LNCAP (cell line): Measurements from ENCODE around the gene NOL4L.

Experiments
- CTCF ChIP-seq: fragments of 450-650 bp; IDR thresholded peaks from 2 replicates; pipeline ENCODE4 v1.5.1; 2017; ENCODE audit warnings: mild to moderate bottlenecking

The NOL4L gene

GRCh38 chr20:32547753-32548034 lies 37.4 kb downstream of the NOL4L start:
- TF ChIP-seq CTCF = no peak

GRCh38 chr20:32546918-32547752 lies 38.0 kb downstream of the NOL4L start:
- TF ChIP-seq CTCF = no peak

DNA sequence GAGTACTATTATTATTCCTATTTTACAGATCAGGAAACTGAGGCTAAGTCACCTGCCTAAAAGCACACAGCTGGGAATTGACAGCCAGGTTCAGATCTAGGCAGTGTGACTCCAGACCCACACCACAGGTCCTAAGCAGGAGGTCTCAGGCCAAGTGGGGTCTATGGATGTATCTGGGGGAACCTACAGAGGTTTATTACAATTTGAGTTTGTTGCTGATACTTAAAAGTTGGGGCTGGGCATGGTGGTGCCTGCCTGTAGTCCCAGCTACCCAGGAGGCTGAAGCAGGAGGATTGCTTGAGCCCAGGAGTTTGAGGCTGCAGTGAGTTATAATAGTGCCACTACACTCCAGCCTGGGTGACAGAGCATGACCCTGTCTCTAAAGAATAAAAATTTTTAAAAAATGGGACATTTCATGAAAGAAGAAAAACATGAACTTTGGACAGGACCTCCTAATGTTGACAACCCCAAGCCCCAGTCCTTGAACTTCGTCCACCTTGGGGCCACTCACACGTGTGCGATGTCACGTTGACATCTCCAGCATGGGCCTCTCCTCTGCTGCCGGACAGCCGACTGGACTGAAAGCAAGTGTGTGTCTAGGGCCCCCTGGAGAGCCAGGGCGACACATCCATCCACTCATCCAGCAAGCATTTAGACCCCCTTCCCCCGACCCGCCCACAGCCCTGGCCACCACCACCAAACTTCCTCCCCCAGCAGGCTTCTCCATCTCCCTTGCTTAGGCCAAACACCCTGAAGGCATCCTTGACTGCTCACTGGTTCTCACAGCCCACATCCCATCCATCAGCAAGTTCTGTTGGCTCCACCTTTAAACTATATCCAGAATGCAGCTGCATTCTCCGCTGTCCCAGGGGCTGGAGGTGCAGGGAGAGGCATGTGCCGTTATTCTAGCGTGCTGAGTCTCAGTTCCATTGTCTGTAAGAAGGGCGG lies 40.0 kb downstream of the NOL4L start:
- TF ChIP-seq CTCF = no peak

DNA sequence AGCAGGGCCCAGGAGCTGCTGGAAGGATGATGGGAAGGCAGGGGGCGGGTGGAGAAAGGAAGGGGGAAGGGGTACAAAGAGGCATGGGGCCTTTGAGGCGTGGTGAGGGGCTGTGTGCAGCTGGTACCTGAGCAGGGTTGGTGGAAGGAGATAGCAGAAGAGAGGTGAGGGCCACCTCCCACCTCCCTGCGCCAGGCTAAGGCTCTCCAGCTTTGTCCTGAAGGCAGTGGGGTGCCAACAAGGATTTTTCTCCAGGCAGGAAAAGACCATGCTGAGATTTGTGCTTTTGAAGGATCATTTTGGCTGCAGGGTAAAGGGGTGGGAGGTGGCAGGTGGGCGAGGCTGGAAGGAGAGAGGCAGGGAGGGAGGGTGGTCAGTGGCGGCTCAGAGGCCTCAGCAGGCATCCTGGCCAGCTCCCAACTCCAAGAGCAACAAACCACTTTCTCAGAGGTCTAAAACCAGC lies 40.8 kb downstream of the NOL4L start:
- no peak for TF ChIP-seq CTCF

- no peak for TF ChIP-seq CTCF
Measured at GRCh38 chr20:32543570-32544259, 41.4 kb downstream of the NOL4L start.

- no peak for TF ChIP-seq CTCF
Measured at GRCh38 chr20:32542259-32542615, 42.9 kb downstream of the NOL4L start.
